GM12872 (cell line): ENCODE measurements around the gene USP53.

Source experiments
- TF ChIP-seq, protein P1 (sequence below): IDR thresholded peaks from 3 replicates; pipeline ENCODE4 v1.5.1; 2011; ENCODE audit warnings: low read depth, mild to moderate bottlenecking, low read length, moderate library complexity; ENCODE audit not compliant: insufficient read depth

The USP53 gene

DNA sequence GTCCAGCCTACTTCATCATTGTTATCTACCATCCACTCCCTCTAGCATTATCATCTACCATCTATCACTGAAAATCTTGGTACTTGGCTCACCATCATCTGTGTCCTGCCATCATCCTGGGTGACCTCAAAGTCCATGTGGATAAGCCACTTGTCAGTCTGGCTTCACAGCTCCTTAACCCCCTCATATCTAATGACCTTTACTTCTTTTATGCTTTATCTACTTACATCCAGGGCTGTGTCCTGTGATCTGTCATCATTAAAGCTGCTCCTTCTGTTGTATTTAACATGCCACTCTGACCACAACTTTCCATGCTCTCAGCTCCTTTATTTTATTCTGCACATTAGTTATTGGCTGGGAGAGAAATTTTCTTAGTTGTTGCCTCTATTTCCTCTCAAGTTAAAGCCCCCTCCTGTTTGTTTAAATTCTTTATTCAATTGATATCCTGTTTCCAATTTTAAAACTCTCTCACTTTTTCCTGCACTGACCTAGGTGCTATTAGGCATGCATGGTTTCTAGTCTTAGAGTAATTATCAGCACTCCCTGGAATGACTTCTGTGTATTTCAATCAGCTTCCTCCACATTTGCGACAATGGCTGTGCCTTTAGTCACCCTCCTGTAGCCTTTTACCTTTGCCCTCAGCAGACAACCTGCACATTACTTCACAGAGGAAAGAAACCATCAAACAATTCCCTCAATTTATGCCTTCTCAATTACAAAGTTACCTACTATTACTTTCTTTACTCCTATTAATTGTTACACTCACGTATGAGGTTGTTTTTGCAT is 117.5 kb downstream of the USP53 start:
- TF ChIP-seq, protein P1, sequence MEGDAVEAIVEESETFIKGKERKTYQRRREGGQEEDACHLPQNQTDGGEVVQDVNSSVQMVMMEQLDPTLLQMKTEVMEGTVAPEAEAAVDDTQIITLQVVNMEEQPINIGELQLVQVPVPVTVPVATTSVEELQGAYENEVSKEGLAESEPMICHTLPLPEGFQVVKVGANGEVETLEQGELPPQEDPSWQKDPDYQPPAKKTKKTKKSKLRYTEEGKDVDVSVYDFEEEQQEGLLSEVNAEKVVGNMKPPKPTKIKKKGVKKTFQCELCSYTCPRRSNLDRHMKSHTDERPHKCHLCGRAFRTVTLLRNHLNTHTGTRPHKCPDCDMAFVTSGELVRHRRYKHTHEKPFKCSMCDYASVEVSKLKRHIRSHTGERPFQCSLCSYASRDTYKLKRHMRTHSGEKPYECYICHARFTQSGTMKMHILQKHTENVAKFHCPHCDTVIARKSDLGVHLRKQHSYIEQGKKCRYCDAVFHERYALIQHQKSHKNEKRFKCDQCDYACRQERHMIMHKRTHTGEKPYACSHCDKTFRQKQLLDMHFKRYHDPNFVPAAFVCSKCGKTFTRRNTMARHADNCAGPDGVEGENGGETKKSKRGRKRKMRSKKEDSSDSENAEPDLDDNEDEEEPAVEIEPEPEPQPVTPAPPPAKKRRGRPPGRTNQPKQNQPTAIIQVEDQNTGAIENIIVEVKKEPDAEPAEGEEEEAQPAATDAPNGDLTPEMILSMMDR, result no peak

DNA sequence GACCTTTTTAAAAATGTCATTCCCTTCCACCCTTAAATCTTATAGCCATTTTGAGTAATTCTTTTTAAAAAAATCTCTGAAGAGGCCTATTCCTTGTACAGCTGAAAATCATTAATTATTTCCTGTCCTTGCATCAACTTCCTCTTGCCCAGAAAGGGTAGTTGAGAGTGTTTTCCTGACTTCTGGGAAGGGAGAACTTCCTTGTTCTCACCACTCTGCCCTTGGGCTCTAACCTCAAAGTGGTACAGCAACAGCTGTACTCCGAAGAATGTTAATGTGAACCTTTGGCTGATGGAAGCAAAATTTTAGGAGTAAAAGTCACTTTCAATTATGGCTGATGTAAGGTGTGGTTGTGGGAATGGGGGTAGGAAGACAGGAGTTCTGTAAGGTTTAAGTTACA is 124.5 kb downstream of the USP53 start:
- TF ChIP-seq, protein P1, result no peak
